Forelimb muscle (tissue), 1 donor: ENCODE measurements around the gene RBPMS2. TPM values are rescaled to one million over a fixed set of nuclear protein-coding genes. Genes with fewer than 3 reads are reported as not detected.
"Not testable (repeated sequence)": the region's sequence is repeated elsewhere in the genome, so short reads cannot be mapped to it uniquely, and the experiment has no call there.

Experiments used
- DNase-seq: peaks from one replicate; pipeline ENCODE4 v3.0.0-alpha.2; 2013; ENCODE audit warnings: low read depth
- polyA plus RNA-seq: library from polyadenylated mRNA; unstranded; fragments of 120-200 nt; gene quantifications from one replicate; pipeline ENCODE4 v1.2.1, GENCODE V29; 2013; ENCODE audit not compliant: insufficient read length

The RBPMS2 gene
- polyA plus RNA-seq, 1 donor = 4.1 TPM

DNA sequence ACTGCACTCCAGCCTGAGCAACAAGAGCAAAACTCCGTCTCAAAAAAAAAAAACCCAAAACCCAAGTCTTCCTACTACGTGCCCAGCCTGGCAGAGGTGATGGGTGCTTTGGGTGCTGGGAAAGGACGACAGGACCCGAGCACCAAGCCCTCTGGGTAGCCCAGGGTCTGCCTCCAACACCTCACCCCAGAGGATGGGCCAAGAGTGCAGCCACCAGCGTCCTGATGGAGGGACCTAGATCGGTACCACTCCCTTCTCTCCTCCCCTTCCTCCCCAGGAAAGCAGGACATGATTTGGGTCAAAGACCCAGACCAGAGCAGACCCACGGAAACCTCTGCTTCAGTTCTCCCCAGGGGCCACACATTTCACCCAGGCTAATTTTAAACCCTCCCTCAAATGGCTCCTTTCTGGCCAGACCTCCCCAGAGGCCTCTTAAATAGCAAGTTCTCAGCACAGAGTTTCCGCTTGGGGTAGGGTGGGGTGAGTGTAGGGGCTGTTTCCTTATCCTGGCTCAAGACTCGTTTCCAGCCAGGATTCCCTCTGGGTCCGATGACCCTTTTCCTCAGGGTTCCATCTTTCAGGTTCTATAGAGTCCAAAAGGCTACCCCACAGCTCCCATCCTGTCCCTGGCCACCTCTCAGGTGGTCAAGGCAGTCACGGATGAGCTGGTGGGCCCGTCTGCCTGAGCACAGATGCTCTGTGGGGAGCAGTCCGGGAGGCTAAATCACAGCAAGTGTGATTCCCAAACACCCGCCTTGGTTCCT lies 20.5 kb downstream of the RBPMS2 start:
- no peak for DNase-seq

DNA sequence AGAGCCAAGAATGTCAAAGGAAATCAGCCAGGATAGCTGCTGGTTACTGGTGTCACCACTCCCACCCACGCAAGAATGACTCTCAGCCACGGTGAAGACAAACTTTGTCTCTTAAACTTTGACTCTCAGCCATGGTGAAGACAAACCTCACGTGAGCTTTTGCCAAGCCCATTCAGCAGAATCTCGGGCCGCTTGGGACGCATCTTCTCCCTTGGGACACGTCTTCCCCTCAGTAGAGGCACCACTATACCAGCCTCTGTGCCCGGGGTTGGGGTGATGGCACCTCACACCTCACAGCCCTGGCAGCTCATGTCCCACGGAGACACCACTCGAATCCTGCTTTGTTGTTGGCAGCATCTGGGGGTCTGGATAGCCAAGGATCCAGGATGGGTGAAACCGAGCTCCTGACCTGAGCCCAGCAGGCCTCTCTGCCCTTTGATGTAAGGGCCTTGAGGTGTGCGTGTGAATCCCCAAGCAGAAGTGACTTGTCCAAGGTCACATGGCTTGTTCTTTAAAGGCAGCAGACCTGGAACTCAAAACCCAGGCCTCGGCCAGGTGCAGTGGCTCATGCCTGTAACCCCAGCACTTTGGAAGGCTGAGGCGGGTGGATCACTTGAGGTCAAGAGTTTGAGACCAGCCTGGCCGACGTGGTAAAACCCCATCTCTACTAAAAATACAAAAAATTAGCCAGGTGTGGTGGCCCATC lies 21.8 kb downstream of the RBPMS2 start:
- DNase-seq = no peak

DNA sequence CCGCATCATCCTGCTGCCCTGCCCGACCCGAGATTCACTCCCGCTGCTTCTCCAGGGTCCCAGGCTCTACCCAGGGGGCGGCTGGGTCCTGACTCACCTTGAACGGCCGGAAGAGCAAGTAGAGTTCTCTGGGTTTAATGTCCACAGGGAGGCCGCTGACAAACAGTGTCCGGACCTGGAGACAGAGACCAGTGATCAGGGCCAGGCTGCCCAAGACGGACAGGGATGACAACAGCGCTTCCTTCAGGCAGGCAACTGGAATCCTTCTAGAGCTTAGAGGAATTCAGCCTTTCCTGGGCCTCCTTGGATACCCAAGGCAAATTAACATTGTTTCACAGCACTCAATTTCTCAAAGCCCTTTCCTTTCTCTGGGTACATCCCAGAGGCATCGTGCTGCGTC lies 23.9 kb downstream of the RBPMS2 start:
- no peak for DNase-seq

DNA sequence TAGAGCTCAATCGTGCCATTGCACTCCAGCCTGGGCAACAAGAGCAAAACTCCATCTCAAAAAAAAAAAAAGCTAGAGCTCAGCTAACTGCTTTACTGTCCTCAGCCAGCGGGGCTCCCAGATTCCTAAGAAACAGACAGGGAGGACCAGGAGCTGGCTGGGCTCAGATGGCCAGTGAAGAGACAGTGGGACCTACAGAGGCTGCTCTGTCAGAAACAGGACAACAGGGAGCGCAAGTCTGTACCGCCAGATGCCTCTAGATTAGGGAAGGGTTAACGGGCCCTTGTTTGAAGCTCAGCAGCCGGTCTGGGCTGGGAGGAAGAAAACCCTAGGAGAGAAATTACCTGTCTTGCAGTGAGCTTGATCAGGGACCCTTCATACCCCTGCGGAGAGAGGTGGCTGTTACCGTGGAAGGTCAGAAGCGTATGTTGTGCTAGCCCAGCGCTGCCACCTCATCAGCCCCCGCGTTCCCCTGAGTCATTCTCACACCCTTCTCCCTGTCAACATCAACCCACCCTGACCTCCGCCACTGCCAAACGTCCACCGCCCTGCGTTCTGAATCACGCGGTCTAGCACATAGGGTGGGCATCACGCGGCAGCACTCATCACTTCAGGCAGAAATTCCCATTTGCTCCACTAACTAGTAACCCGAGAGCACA lies 25.3 kb downstream of the RBPMS2 start:
- no peak for DNase-seq

DNA sequence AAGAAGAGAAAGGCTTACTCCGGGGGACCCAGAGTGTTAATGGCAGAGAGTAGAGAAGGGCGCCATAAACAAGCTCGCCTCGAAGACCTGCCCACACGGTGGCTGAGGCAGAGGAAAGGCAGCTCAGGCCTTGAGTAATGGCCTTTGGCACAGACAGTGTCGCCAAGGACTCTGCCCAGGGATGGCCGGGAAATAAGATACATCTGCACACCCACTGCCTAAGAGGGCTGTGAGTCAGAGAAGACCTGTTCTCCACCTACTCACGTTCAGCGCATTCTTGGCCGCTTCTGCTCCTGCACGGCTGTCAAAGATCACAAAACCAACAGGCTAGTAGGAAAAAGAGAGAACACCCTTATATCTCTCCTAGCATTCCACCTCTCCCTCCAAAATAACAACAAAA lies 26.2 kb downstream of the RBPMS2 start:
- no peak for DNase-seq

DNA sequence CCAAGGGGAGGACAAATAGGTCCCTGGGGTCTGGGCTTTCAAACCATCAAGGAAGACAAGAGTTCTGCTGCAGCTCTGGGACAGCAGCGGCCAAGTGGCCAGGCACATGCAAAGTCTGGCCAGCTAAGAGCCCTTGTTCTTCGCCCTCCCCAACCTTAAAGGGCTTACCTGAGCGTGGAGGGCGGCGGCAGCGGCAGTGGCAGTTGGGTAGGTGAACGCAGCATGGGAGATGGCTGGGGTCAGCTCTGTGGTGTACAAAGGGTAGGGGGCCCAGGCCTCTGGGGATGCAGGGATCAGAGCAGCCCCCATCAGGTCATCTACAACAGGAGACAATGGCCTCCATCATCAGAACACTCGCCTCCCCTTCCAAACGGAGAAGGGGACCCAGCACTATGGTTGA lies 27.1 kb downstream of the RBPMS2 start:
- no peak for DNase-seq

DNA sequence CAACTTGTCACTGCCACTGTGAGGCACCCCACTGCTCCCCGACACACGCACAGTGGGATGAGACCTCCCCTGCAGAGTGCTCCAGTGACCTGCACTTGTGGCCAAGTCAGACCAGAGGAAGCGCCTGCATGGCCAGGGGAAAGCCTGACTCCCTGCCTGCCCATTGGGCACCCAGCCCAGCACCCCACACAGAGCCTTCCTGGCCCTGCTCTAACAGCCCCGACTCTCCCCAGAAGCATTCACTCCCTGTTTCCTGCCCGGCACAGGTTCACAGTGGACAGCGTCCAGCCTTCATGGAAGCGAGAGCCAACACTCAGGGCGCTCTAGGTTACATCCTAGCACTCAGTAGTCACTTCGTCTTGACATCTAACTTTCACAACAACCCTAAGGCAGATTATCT lies 27.8 kb downstream of the RBPMS2 start:
- DNase-seq = no peak

DNA sequence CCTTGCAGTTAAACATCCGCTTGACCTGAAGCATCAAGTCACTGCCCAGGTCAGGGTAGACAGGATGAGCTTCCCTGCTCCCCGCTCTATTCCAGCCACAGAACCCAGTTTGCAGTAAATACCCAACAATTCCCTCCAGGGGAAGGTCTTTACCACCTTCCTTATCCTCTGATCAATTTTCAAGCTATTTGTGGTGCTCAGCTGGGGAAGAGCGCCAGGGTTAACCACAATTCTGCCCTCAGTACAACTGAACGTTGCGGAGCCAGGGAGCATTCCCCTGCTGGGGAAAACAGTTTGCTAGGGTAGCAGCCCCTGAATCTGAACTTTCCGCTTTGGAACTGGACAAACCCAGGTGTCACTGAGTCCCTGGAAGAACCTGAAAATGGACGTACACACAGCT lies 28.5 kb downstream of the RBPMS2 start:
- no peak for DNase-seq

DNA sequence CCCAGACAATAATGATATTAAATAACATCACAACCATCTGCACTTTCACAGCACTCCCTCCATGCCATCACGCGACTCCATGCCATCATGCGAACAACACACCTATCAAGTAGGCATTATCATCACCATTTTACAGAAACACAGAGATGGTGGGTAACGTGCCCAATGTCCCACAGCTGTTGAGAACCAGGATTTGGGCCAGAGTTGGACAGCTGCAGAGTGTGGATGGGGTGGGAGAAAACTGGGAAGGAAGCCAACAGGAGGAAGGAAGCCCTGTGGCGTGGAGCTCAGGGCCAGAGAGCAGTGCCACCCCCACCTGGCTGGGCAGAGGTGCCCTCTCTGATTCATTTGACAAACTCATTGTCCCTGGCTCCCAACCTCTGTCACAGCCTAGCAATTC lies 29.0 kb downstream of the RBPMS2 start:
- no peak for DNase-seq

DNA sequence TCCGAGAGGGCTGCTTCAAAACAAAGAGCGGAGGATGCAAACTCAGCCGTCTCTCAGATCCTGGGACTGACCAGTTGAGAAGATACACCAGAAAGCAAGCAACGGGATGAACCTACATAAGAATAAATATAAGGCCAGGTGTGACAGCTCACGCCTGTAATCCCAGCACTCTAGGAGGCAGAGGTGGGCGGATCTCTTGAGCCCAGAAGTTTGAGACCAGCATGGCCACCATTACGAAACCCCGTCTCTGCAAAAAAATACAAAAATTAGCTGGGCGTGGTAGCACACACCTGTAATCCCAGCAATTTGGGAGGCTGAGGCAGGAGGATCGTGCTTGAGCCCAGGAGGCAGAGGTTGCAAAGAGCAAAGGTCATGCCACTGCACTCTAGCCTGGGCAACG lies 31.7 kb downstream of the RBPMS2 start:
- DNase-seq = no peak

DNA sequence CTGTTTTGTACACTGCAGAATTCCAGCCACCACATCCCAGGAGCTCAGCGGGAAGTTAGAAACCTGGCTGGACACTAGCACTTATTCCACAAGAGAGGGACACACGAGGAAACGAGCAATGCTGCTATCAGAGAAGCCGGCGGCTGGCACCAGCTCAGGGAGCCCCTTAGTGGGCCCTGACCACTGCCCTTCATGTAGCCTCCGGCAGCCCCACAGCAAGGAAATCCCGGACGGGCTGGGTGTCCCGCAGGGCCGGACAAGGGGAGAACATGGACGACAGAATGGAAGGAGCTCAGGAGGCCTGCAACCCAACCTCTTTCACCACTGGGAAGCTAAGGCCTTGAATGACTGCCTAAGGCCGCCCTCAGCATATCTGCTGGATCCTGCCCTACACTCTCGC lies 32.5 kb downstream of the RBPMS2 start:
- no peak for DNase-seq

DNA sequence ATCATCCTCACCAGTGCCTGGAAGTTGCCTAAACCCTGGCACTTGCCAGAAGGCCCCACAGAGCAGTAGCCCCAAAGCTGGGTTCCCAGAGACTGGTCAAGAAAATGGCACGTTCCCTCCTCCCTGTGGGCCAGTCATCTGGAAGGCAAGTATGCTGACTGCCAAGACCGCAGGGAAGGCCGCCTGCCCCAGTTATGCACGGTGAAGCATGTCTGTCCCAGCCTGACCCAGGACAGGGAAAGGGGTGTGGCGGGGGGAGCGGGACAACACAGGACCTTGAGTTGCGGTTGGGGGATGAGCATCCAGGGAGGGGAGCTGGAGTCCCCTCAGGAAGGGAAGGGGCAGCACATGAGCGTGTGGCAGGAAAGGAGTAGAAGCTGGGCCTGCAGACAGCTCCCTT lies 33.0 kb downstream of the RBPMS2 start:
- DNase-seq = no peak

DNA sequence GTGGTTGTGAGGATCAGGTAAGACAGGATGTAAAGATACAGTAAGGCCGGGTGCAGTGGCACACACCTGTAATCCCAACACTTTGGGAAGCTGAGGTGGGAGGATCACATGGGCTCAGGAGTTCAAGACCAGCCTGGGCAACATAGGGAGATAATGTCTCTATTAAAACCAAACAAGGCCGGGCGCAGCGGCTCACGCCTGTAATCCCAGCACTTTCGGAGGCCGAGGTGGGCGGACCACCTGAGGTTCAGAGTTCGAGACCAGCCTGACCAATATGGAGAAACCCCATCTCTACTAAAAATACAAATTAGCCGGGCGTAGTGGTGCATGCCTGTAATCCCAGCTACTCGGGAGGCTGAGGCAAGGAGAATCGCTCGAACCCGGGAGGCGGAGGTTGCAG lies 33.7 kb downstream of the RBPMS2 start:
- DNase-seq = not testable (repeated sequence)

DNA sequence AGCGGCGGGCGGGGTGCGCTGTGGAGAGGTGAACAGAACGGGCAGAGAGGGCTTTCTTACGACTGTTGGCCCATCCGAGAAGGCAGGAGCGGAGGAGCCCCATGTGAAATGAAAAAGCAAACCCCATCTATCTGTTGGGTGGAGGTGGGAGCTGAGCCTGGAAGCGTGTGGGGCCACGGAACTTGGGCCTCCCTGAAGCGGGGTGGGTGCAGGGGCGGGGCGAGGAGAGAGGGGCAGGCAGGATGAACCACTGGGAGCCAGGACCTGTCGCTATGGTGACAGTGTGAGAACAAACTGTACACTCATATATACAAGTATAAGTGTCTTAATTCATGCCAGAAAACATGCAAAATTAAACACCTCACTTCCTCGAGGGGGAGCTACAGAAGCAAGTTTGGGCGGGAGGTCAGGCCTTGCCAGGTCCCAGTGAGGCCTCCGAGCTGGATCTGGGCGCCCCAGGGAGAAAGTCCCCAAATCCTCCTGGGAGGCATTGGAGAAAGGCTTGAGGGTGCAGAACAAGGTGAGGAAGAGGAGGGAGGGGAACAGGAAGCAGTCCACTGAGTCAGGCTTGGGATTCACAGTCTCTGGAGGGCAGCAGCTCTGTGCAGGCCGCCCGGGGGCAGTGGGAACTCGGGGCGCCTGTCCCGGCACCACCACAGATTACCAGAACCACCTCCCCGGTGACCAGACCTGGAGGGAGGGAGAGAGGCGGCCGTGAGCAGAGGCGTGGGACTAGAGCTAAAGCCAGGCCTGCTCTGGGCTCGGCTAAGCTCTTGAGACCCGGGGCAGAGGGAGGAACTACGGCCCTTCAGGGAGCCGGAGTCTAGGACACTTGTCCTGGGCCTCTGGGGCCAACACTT lies 34.8 kb downstream of the RBPMS2 start:
- DNase-seq = peak; percentile 52

DNA sequence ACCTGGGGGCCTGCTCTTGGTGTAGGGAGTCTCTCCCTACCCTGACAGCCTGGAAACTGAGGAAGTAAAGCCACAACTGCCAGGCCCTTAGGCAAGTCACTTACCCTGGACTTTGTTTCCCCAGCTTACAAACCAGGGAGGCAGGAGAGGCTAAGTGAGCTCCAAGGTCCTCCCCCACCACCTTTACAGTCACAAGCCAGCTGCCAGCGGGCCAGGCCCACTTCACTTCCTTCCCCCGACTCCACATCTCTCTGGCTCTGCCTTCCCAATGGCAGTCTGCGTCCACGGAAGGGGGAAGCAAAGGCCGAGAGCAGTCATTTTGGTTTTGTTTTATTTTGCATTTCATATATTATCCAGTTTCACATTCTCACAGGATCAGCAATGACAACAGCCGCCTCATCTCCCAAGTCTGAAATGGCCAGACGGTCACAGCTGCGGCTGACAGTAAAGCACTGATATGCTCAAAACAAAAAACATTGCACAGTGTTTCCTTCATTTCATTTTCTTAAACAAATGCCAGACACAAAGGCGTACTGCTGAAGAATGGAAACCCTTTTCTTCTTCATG lies 35.7 kb downstream of the RBPMS2 start:
- DNase-seq = no peak

DNA sequence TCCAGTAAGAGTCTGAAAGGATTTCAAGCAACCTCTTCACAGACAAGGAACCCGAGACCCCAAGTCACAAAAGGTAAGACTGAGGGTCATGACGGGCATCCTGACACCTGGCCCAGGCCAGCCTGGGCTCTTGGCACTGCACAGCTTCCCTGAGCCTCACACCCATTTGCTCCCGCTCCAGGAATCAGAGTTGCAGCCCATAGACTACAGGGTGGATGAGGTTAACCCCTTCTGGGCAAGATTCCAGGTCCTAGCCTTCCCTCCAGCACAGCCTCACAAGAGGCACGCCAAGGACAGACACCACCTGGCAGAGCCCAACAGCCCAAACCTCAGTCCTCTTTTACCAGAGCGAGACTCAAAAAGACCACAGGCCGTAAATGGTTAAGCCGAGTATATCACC lies 36.2 kb downstream of the RBPMS2 start:
- DNase-seq = no peak

DNA sequence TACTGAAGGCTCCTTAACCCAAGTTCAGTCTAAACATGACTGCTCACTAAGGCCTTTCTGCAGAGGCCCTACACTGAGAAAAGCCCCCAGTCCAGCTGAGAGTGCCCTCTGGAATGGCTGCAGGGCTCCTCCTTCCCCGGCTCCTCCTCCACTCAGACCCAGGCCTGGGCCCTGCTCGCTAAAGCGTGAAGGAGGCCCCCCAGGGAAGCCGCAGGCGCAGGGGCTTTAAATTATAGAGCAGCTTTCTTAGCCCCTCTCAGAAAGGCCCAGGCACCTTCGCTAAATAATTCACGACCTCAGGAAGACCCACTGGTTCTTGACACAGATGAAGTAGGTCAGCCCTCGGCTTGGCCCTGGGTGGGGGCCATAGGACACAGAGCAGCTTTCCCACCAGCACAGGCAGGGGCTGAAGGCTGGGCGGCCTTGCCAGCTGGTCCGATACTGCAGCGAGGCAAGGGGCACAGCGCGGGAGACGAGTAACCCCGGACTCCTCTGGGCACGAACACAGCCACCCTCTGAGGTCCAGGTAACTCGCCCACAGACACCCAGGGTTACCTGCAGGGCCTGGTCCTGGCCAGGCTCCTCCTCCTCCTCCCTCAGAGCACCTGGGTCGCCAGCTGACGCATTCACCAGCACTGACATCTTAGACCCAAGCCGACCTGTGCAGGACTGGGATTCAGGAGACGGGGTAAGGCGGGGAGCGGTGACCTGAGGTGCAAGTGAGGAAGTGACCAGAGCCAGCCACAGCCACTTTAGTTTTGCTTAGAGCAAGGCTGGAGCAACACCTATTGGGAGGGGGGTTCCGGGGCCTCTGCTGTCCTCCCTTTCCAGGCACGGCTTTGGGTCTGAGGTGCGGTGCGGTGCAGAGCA lies 36.9 kb downstream of the RBPMS2 start:
- no peak for DNase-seq

DNA sequence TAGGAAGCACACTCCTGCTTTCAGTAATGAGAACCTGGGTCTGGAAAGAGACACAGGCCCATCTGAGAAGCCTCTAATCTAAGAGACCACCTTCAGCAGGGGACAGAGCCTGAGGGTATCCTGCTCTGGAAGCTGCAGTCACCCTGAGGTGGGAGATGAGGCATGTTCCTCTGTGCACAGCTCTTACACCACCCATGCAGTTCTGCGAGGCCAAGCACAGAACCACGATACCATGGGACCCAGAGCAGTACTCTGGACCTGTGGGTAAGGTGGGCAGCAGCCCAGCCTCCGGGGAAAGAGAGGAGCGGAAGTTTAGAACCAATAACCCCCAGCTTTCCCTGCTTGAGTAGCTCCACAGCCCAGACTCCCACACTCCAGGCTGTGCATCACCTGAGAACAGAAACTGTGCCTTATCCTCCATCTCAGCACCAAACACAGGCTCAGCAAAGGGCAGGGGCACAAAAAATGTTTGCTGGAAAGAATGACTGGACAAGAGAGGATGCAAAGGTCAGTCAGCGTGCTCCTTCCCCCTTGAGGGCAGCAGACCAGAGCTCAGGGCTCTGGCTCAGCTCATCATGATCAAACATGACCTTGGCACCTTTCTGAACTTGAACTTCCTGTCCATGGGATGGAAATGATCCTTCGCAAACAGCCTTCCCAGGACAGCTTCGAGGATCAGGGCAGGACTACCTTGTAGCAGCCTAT lies 43.1 kb downstream of the RBPMS2 start:
- no peak for DNase-seq

DNA sequence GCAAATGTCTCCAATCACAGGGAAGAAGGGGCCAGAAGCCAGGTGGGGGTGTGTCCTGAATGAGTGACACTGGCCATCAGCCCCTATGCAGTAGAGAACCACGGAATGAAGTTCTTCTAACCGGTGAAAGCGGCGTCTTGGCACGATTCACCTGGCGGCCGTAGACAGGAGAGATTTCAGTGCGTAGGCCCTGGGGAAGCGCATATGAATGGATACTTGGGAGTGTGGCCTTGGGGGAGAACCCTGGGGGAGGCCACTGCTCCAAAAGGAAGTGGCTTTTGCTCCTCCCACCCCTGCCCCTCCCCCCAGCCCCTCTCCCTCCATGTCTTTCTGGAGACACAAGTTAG lies 43.6 kb downstream of the RBPMS2 start:
- DNase-seq = no peak
